SU-DHL-6 (cell line): ENCODE results near the gene SAP30L.

Experiments
- CTCF ChIP-seq: fragments of 200-600 bp; sonication (generic); IDR thresholded peaks from one replicate; pipeline ENCODE4 v1.5.1; 2017; ENCODE audit warnings: antibody characterized with exemption, mild to moderate bottlenecking, low read length, moderate library complexity; ENCODE audit not compliant: insufficient read depth, poor library complexity, severe bottlenecking
- EZH2phosphoT487 ChIP-seq: fragments of 200-600 bp; sonication (generic), shearing (Covaris generic); conservative IDR thresholded peaks from 2 replicates; pipeline ENCODE4 v1.6.1; 2018; ENCODE audit warnings: mild to moderate bottlenecking, antibody characterized with exemption, low read length, moderate library complexity, mixed read lengths

DNA sequence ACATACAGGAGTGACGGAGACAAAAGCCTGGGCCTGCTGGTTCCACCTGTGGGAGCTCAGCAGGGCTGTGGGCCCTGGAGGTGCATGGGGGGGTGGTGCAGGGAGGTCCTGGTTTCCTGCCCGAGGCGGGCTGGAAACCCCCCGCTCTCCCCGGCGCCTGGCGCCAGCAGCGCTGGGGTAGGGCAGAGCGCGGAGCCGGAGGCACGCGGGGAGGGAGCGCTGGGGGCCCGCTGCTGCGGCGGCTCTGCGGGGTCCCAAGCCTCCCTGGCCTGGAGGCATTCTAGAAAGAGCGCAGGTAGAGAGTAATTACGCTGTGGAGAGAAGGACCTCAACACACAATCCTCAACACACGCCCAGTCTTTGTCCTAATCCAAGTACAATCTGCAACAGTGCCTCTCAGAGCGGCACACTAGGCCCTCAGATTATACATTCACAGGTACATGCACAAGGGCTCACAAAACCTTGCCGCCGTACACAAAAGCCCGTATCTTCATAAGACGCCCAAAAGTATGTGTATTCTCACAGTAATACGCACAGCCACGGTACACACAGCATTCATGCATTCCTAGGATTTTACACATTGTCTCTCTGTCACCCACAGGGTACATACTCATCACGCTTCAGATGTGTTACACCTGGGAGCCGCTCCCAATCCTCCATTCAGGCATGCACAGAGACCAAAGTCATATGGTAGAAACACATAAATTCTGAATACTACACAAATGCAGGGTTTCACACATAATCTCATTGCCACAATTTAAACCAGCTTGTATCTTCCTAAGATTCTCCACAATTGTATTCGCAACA, 34.4 kb downstream of the SAP30L start:
- TF ChIP-seq CTCF (no peak), EZH2phosphoT487 (no peak)
